ENCODE data around the gene STYXL2. TPM values are rescaled to one million over a fixed set of nuclear protein-coding genes. Genes with fewer than 3 reads are reported as not detected.

Gene STYXL2
- total and polyA plus RNA-seq, 2 donors from 2014 or later, result 0.38 TPM; not detected in 1

- no peak for DNase-seq
- intact Hi-C loops (cut with DNase I), result no loop called here
- no peak overlapping the region for H3K27ac ChIP-seq (ENCODE audit: low read depth in 2 of 2, low read length in 2 of 2)
- no peak overlapping the region for H3K4me3 ChIP-seq (ENCODE audit: low read length in 3 of 3)
- no peaks in the 10 kb centered on the region for H3K9me3 ChIP-seq (ENCODE audit: control insufficient read depth in 2 of 3, insufficient read depth in 1 of 3, low read length in 3 of 3)
- H3K4me1 ChIP-seq (ENCODE audit: control insufficient read depth in 2 of 3, insufficient read depth in 2 of 3, low read depth in 1 of 3, low read length in 3 of 3), result no peaks in the 10 kb centered on the region
- H3K36me3 ChIP-seq (ENCODE audit: control insufficient read depth in 2 of 3, insufficient read depth in 3 of 3, low read length in 3 of 3), result no peaks in the 10 kb centered on the region
- no peak overlapping the region for H3K9ac ChIP-seq (ENCODE audit: low read length in 3 of 3)
- no peak for FAIRE-seq
- TF ChIP-seq CTCF (IDR thresholded peaks at IDR 0.05; ENCODE audit: borderline replicate concordance, extremely low read depth, insufficient read depth), result no peak
- no peaks in the 10 kb centered on the region for H3K27me3 ChIP-seq (ENCODE audit: control insufficient read depth, insufficient read depth, low read length)
Measured at GRCh38 chr1:167116174-167116573, 22.3 kb downstream of the STYXL2 start.

GRCh38 chr1:167117225-167117624 lies 23.4 kb downstream of the STYXL2 start:
- DNase-seq (no peak), FAIRE-seq (no peak)
- Histone ChIP-seq H3K4me1 (ENCODE audit: control insufficient read depth in 2 of 3, insufficient read depth in 2 of 3, low read depth in 1 of 3, low read length in 3 of 3) (no peaks in the 10 kb centered on the region), H3K4me3 (ENCODE audit: low read length in 3 of 3) (no peak overlapping the region), H3K36me3 (ENCODE audit: control insufficient read depth in 2 of 3, insufficient read depth in 3 of 3, low read length in 3 of 3) (no peaks in the 10 kb centered on the region), H3K9me3 (ENCODE audit: control insufficient read depth in 2 of 3, insufficient read depth in 1 of 3, low read length in 3 of 3) (no peaks in the 10 kb centered on the region), H3K9ac (ENCODE audit: low read length in 3 of 3) (no peak overlapping the region), H3K27me3 (ENCODE audit: control insufficient read depth, insufficient read depth, low read length) (no peaks in the 10 kb centered on the region), H3K27ac (ENCODE audit: low read depth in 2 of 2, low read length in 2 of 2) (no peak overlapping the region)
- intact Hi-C loops (cut with DNase I), result no loop called here
- no peak for TF ChIP-seq CTCF (IDR thresholded peaks at IDR 0.05; ENCODE audit: borderline replicate concordance, extremely low read depth, insufficient read depth)

GRCh38 chr1:167118188-167118587 lies 24.3 kb downstream of the STYXL2 start:
- Histone ChIP-seq H3K4me1 (ENCODE audit: control insufficient read depth in 2 of 3, insufficient read depth in 2 of 3, low read depth in 1 of 3, low read length in 3 of 3) (no peaks in the 10 kb centered on the region), H3K9ac (ENCODE audit: low read length in 3 of 3) (no peak overlapping the region), H3K27ac (ENCODE audit: low read depth in 2 of 2, low read length in 2 of 2) (no peak overlapping the region), H3K9me3 (ENCODE audit: control insufficient read depth in 2 of 3, insufficient read depth in 1 of 3, low read length in 3 of 3) (no peaks in the 10 kb centered on the region), H3K27me3 (ENCODE audit: control insufficient read depth, insufficient read depth, low read length) (no peaks in the 10 kb centered on the region), H3K4me3 (ENCODE audit: low read length in 3 of 3) (no peak overlapping the region), H3K36me3 (ENCODE audit: control insufficient read depth in 2 of 3, insufficient read depth in 3 of 3, low read length in 3 of 3) (no peaks in the 10 kb centered on the region)
- no peak for TF ChIP-seq CTCF (IDR thresholded peaks at IDR 0.05; ENCODE audit: borderline replicate concordance, extremely low read depth, insufficient read depth)
- intact Hi-C loops (cut with DNase I), result no loop called here
- FAIRE-seq, result no peak
- no peak for DNase-seq

GRCh38 chr1:167119696-167120095 lies 25.8 kb downstream of the STYXL2 start:
- Histone ChIP-seq H3K27me3 (ENCODE audit: control insufficient read depth, insufficient read depth, low read length) (no peaks in the 10 kb centered on the region), H3K36me3 (ENCODE audit: control insufficient read depth in 2 of 3, insufficient read depth in 3 of 3, low read length in 3 of 3) (no peaks in the 10 kb centered on the region), H3K9ac (ENCODE audit: low read length in 3 of 3) (no peak overlapping the region), H3K4me1 (ENCODE audit: control insufficient read depth in 2 of 3, insufficient read depth in 2 of 3, low read depth in 1 of 3, low read length in 3 of 3) (no peaks in the 10 kb centered on the region), H3K4me3 (ENCODE audit: low read length in 3 of 3) (no peak overlapping the region), H3K9me3 (ENCODE audit: control insufficient read depth in 2 of 3, insufficient read depth in 1 of 3, low read length in 3 of 3) (no peaks in the 10 kb centered on the region), H3K27ac (ENCODE audit: low read depth in 2 of 2, low read length in 2 of 2) (no peak overlapping the region)
- TF ChIP-seq CTCF (IDR thresholded peaks at IDR 0.05; ENCODE audit: borderline replicate concordance, extremely low read depth, insufficient read depth), result no peak
- DNase-seq (no peak), FAIRE-seq (no peak)
- intact Hi-C loops (cut with DNase I), result no loop called here

All from kidney (tissue), 14 donors.